Loucy (cell line): ENCODE data around the gene PLA2G4E.

ENCODE experiments used
- H2AFZ ChIP-seq: fragments of 200-600 bp; sonication (generic); 2 replicates; pipeline ENCODE4 v1.6.0; 2016; ENCODE audit warnings: antibody characterized with exemption, mild to moderate bottlenecking, low read length, moderate library complexity
- H3F3A ChIP-seq: fragments of 200-600 bp; 2 replicates; pipeline ENCODE4 v1.6.0; 2016; ENCODE audit warnings: antibody characterized with exemption, low read depth, mild to moderate bottlenecking
- H3K27me3 ChIP-seq: fragments of 200-600 bp; sonication (generic); 2 replicates; pipeline ENCODE4 v1.6.1; 2014; ENCODE audit warnings: low read length, mild to moderate bottlenecking; ENCODE audit not compliant: insufficient read depth, poor library complexity, severe bottlenecking
- H3K36me3 ChIP-seq: fragments of 200-600 bp; sonication (generic); 2 replicates; pipeline ENCODE4 v1.6.1; 2016; ENCODE audit warnings: low read length; ENCODE audit not compliant: insufficient read depth
- H3K4me1 ChIP-seq: fragments of 200-600 bp; sonication (generic); 2 replicates; pipeline ENCODE4 v1.5.1; 2014; ENCODE audit warnings: low read length, mild to moderate bottlenecking; ENCODE audit not compliant: insufficient read depth, poor library complexity, severe bottlenecking
- H3K4me2 ChIP-seq: fragments of 200-600 bp; sonication (generic); 2 replicates; pipeline ENCODE4 v1.6.0; 2014; ENCODE audit warnings: antibody characterized with exemption, low read length, low read depth, mild to moderate bottlenecking; ENCODE audit not compliant: poor library complexity, severe bottlenecking
- H3K4me3 ChIP-seq: fragments of 200-600 bp; sonication (generic); 2 replicates; pipeline ENCODE4 v1.5.1; 2014; ENCODE audit warnings: low read length, mild to moderate bottlenecking, mixed read lengths; ENCODE audit not compliant: poor library complexity, severe bottlenecking
- H3K79me2 ChIP-seq: fragments of 200-600 bp; sonication (generic); 2 replicates; pipeline ENCODE4 v1.6.1; 2014; ENCODE audit warnings: low read length; ENCODE audit not compliant: insufficient read depth
- H3K9ac ChIP-seq: fragments of 200-600 bp; sonication (generic); 2 replicates; pipeline ENCODE4 v1.6.0; 2014; ENCODE audit warnings: mild to moderate bottlenecking, low read depth, low read length, moderate library complexity; ENCODE audit not compliant: poor library complexity, severe bottlenecking
- H3K9me2 ChIP-seq: fragments of 200-600 bp; sonication (generic); replicated peaks from 2 replicates; pipeline ENCODE4 v1.6.1; 2016; ENCODE audit warnings: low read depth, low read length, mixed read lengths
- H3K9me3 ChIP-seq: fragments of 200-600 bp; sonication (generic); 2 replicates; pipeline ENCODE4 v1.6.1; 2014; ENCODE audit warnings: mild to moderate bottlenecking, antibody characterized with exemption, low read length, low read depth; ENCODE audit not compliant: insufficient read depth
- H4K20me1 ChIP-seq: fragments of 200-600 bp; sonication (generic); 2 replicates; pipeline ENCODE4 v1.6.0; 2014; ENCODE audit warnings: antibody characterized with exemption, low read length, mild to moderate bottlenecking; ENCODE audit not compliant: insufficient read depth, poor library complexity, severe bottlenecking
- CTCF ChIP-seq: fragments of 200-600 bp; sonication (generic); conservative IDR thresholded peaks from 2 replicates; pipeline ENCODE4 v1.5.1; 2014; ENCODE audit warnings: mild to moderate bottlenecking, antibody characterized with exemption, low read length
- EZH2phosphoT487 ChIP-seq: fragments of 200-600 bp; IDR thresholded peaks from 2 replicates; pipeline ENCODE4 v1.6.1; 2018; ENCODE audit warnings: antibody characterized with exemption, mild to moderate bottlenecking, moderate library complexity, borderline replicate concordance

Gene PLA2G4E

GRCh38 chr15:41946970-41947369 lies 73.9 kb downstream of the PLA2G4E start:
- no peak for TF ChIP-seq EZH2phosphoT487
- Histone ChIP-seq H2AFZ (no peak overlapping the region), H3K9ac (no peak overlapping the region), H3F3A (no peaks in the 10 kb centered on the region), H3K27me3 (no peaks in the 10 kb centered on the region), H3K4me2 (no peak overlapping the region), H3K79me2 (no peaks in the 10 kb centered on the region), H3K4me3 (no peak overlapping the region), H4K20me1 (no peaks in the 10 kb centered on the region), H3K36me3 (no peaks in the 10 kb centered on the region; the same call in 1 of the 2 replicates), H3K9me2 (no peaks in the 10 kb centered on the region), H3K9me3 (no peaks in the 10 kb centered on the region), H3K4me1 (no peaks in the 10 kb centered on the region)

GRCh38 chr15:41945731-41946130 lies 75.1 kb downstream of the PLA2G4E start:
- Histone ChIP-seq H3K27me3 (no peaks in the 10 kb centered on the region), H3K36me3 (no peaks in the 10 kb centered on the region; the same call in 1 of the 2 replicates), H3F3A (no peaks in the 10 kb centered on the region), H3K4me2 (no peak overlapping the region), H2AFZ (no peak overlapping the region), H3K9me3 (no peaks in the 10 kb centered on the region), H3K9ac (no peak overlapping the region), H3K4me3 (no peak overlapping the region), H3K9me2 (no peaks in the 10 kb centered on the region), H3K4me1 (no peaks in the 10 kb centered on the region), H4K20me1 (no peaks in the 10 kb centered on the region), H3K79me2 (no peaks in the 10 kb centered on the region)
- no peak for TF ChIP-seq EZH2phosphoT487
- no peak for TF ChIP-seq CTCF

DNA sequence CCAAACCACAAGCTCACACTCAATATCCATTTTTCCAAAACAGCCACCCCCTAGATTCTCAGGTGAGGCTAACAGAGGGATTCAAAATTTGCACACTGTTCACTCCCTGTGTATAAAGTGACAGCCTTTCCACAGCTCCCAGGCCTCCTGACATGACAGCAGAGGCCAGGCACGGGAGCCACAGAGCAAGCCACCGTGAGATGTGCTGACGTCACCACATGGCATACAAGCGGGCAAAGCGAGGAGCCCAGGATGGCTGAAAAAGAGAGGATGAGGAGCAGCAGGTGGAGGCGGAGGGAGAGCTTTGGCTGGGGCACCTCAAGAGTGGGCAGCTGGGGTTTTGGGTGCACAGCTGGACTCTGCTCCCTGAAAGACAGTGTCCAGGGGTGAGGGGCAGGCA lies 75.6 kb downstream of the PLA2G4E start:
- H2AFZ ChIP-seq: no peak overlapping the region
- no peak overlapping the region for H3K4me3 ChIP-seq
- no peaks in the 10 kb centered on the region for H3K9me3 ChIP-seq
- no peak overlapping the region for H3K4me2 ChIP-seq
- no peaks in the 10 kb centered on the region for H4K20me1 ChIP-seq
- H3K9ac ChIP-seq: no peak overlapping the region
- H3K36me3 ChIP-seq: no peaks in the 10 kb centered on the region; the same call in 1 of the 2 replicates
- H3K4me1 ChIP-seq: no peaks in the 10 kb centered on the region
- no peaks in the 10 kb centered on the region for H3K9me2 ChIP-seq
- TF ChIP-seq EZH2phosphoT487 (no peak), CTCF (no peak)
- no peaks in the 10 kb centered on the region for H3F3A ChIP-seq
- H3K27me3 ChIP-seq: no peaks in the 10 kb centered on the region
- no peaks in the 10 kb centered on the region for H3K79me2 ChIP-seq

DNA sequence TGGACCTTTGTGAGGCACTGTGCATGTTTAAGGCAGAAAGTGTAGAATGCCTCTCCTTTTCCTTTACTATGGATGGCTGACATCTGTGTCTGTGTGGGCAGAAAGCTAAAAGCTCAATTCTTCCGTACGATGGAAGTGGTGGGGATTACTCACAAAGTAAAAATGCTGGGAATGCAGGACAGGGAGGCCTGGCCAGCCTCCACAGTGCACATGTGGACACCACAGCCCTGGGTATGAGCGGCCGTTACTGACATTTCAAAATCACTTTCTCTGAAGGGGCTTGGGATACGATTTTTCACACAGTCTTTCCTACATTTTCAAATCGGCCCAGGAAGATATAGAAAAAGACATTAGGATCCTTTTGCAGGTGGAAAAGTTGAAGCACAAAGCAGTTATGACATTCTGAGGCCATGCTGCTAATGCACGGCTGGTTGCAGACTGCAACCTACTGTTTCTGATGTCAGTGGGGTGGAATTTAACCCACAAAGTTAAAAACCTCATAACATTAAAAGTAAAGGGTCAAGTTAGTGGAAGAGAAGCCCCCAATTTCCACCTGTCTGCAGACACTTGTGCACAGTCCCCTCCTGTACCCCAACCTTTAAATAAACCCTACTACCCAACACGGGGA lies 76.4 kb downstream of the PLA2G4E start:
- H3K4me2 ChIP-seq: no peak overlapping the region
- H3F3A ChIP-seq: no peaks in the 10 kb centered on the region
- H4K20me1 ChIP-seq: no peaks in the 10 kb centered on the region
- H3K4me3 ChIP-seq: no peak overlapping the region
- no peaks in the 10 kb centered on the region for H3K27me3 ChIP-seq
- H2AFZ ChIP-seq: no peak overlapping the region
- no peaks in the 10 kb centered on the region for H3K9me2 ChIP-seq
- H3K9me3 ChIP-seq: no peaks in the 10 kb centered on the region
- TF ChIP-seq EZH2phosphoT487: no peak
- TF ChIP-seq CTCF: no peak
- H3K4me1 ChIP-seq: no peaks in the 10 kb centered on the region
- no peaks in the 10 kb centered on the region for H3K79me2 ChIP-seq
- no peak overlapping the region for H3K9ac ChIP-seq
- no peaks in the 10 kb centered on the region; the same call in 1 of the 2 replicates for H3K36me3 ChIP-seq
